CD4-positive, alpha-beta T cell (primary cell): Measurements from ENCODE around the gene KDM8. TPM values are rescaled to one million over a fixed set of nuclear protein-coding genes. Genes with fewer than 3 reads are reported as not detected.

ENCODE experiments used
- ATAC-seq: fragments of 200-7000 bp; cut with Tn5 transposase; one replicate; pipeline ENCODE4 v1.10.0; 2022; ENCODE audit warnings: mild to moderate bottlenecking; ENCODE audit not compliant: poor library complexity
- CTCF ChIA-PET: fragments of 350-600 bp; sonication (Branson Sonifier 250); formaldehyde crosslinking; loops from one replicate; lab custom pipeline; 2021; ENCODE audit warnings: antibody characterized with exemption, inconsistent platforms; lab: Charles Lee
- POLR2A ChIA-PET: fragments of 350-600 bp; sonication (Branson Sonifier 250); formaldehyde crosslinking; loops from one replicate; lab custom pipeline; 2021; ENCODE audit warnings: antibody characterized with exemption, inconsistent platforms; lab: Charles Lee
- DNase-seq, 14 experiments: peaks; one replicate each; pipeline ENCODE4 v3.0.0-alpha.2; 2013 to 2020; ENCODE audit warnings: mixed read lengths in 2 of 14
- H3K27ac ChIP-seq, 2 donors: one replicate each; pipeline versions ENCODE4 v1.5.1 to v1.7.0; 2013; ENCODE audit warnings: low read length in 2 of 2, low read depth in 1 of 2, mild to moderate bottlenecking in 1 of 2
- H3K27me3 ChIP-seq, 2 experiments: 1 replicate in 1 of 2; 2 replicates in 1 of 2; pipeline versions ENCODE4 v1.6.1 to v1.7.0; 2013; ENCODE audit warnings: low read length in 2 of 2, control low read depth in 1 of 2, mild to moderate bottlenecking in 1 of 2, moderate library complexity in 1 of 2; ENCODE audit not compliant: insufficient read depth in 2 of 2, control insufficient read depth in 1 of 2
- H3K36me3 ChIP-seq: one replicate; pipeline ENCODE4 v1.6.1; 2013; ENCODE audit warnings: low read length, control low read depth; ENCODE audit not compliant: insufficient read depth
- H3K4me1 ChIP-seq: one replicate; pipeline ENCODE4 v1.6.1; 2013; ENCODE audit warnings: low read length, control low read depth; ENCODE audit not compliant: insufficient read depth
- H3K4me3 ChIP-seq: one replicate; pipeline ENCODE4 v1.5.1; 2013; ENCODE audit warnings: mild to moderate bottlenecking, low read length, moderate library complexity
- H3K9me3 ChIP-seq, 2 experiments: 1 replicate in 1 of 2; 2 replicates in 1 of 2; pipeline versions ENCODE4 v1.6.1 to v1.7.0; 2013; ENCODE audit warnings: low read length in 2 of 2, mild to moderate bottlenecking in 2 of 2, control low read depth in 1 of 2, moderate library complexity in 1 of 2; ENCODE audit not compliant: control insufficient read depth in 1 of 2, insufficient read depth in 1 of 2
- H3K27ac Mint-ChIP-seq: one replicate; pipeline ENCODE4 v1.8.0; 2020; ENCODE audit warnings: mixed read lengths
- H3K27me3 Mint-ChIP-seq: one replicate; pipeline ENCODE4 v1.8.0; 2021; ENCODE audit warnings: mixed read lengths
- H3K36me3 Mint-ChIP-seq: one replicate; pipeline ENCODE4 v1.8.0; 2021; ENCODE audit warnings: low read depth, mixed read lengths
- H3K4me1 Mint-ChIP-seq: one replicate; pipeline ENCODE4 v1.8.0; 2021; ENCODE audit warnings: low read depth, mixed read lengths
- H3K4me3 Mint-ChIP-seq: one replicate; pipeline ENCODE4 v1.8.0; 2020; ENCODE audit warnings: mild to moderate bottlenecking, mixed read lengths
- H3K9me3 Mint-ChIP-seq: one replicate; pipeline ENCODE4 v1.8.0; 2020; ENCODE audit warnings: mixed read lengths
- CTCF ChIP-seq: fragments of 200-600 bp; IDR thresholded peaks from one replicate; pipeline ENCODE4 v1.8.0; 2022; ENCODE audit warnings: antibody characterized with exemption, mild to moderate bottlenecking
- intact Hi-C, 2 experiments: fragments of 100-400 bp; cut with DNase I in 1 of 2; cut with micrococcal nuclease in 1 of 2; formaldehyde crosslinking; loops; one replicate each; pipeline versions ENCODE4 v1.15.1 to v1.9.0; 2023 to 2025; cut with DNase I, micrococcal nuclease
- total RNA-seq, 174 experiments: library from RNA in 2 of 174; stranded (reverse) in 2 of 174; gene quantifications; one replicate each; pipeline ENCODE4 v1.2.3 and lab custom pipeline; 2021 to 2026

KDM8 gene
- total RNA-seq, 2 experiments from 2014 or later: 15.1 to 17.3 TPM

- Histone ChIP-seq H3K4me3 (no peak overlapping the region), H3K27me3 (no peaks in the 10 kb centered on the region), H3K36me3 (peaks cover 70% of the 10 kb centered on the region), H3K9me3 (no peaks in the 10 kb centered on the region), H3K4me1 (peaks cover 10% of the 10 kb centered on the region), H3K27ac (no peak overlapping the region)
- no peaks in the 10 kb centered on the region for H3K27me3 Mint-ChIP-seq
- H3K27ac Mint-ChIP-seq: no peak overlapping the region
- CTCF ChIA-PET: interaction anchor here (1.2 kb wide), 1 partner anchor 15 kb away, joined by 3 read pairs; no protein-coding TSS in a partner anchor
- H3K4me3 Mint-ChIP-seq: no peak overlapping the region
- intact Hi-C loops: no loop called here
- POLR2A ChIA-PET: interaction anchor here (1.2 kb wide), 1 partner anchor 16 kb away, joined by 3 read pairs; no protein-coding TSS in a partner anchor
- DNase-seq (no peak), ATAC-seq (no peak)
- no peak for TF ChIP-seq CTCF
- H3K4me1 Mint-ChIP-seq: peaks cover 10% of the 10 kb centered on the region
- H3K36me3 Mint-ChIP-seq: peaks cover 63% of the 10 kb centered on the region
- no peaks in the 10 kb centered on the region for H3K9me3 Mint-ChIP-seq
Observed at GRCh38 chr16:27215660-27216059, 12.3 kb downstream of the KDM8 start.

- Mint-ChIP-seq H3K4me3 (no peak overlapping the region), H3K36me3 (peaks cover 59% of the 10 kb centered on the region), H3K27ac (no peak overlapping the region), H3K9me3 (no peaks in the 10 kb centered on the region), H3K4me1 (peaks cover 10% of the 10 kb centered on the region), H3K27me3 (no peaks in the 10 kb centered on the region)
- Histone ChIP-seq H3K9me3 (no peaks in the 10 kb centered on the region), H3K36me3 (peaks cover 63% of the 10 kb centered on the region), H3K27ac (no peak overlapping the region), H3K27me3 (no peaks in the 10 kb centered on the region), H3K4me1 (peaks cover 3% of the 10 kb centered on the region), H3K4me3 (no peak overlapping the region)
- ChIA-PET POLR2A (no interaction called here), CTCF (no interaction called here)
- ATAC-seq (no peak), DNase-seq (no peak)
- intact Hi-C loops: no loop called here
- TF ChIP-seq CTCF: no peak
Observed at GRCh38 chr16:27216297-27216885, 13.1 kb downstream of the KDM8 start.

GRCh38 chr16:27217256-27217655 lies 13.9 kb downstream of the KDM8 start:
- Mint-ChIP-seq H3K27me3 (no peaks in the 10 kb centered on the region), H3K4me1 (peaks cover 5% of the 10 kb centered on the region), H3K4me3 (no peak overlapping the region), H3K27ac (no peak overlapping the region), H3K9me3 (no peaks in the 10 kb centered on the region), H3K36me3 (peaks cover 54% of the 10 kb centered on the region)
- no peak for TF ChIP-seq CTCF
- ATAC-seq: no peak
- Histone ChIP-seq H3K27me3 (no peaks in the 10 kb centered on the region), H3K36me3 (peaks cover 57% of the 10 kb centered on the region), H3K4me3 (no peak overlapping the region), H3K4me1 (peaks cover 3% of the 10 kb centered on the region), H3K9me3 (no peaks in the 10 kb centered on the region), H3K27ac (no peak overlapping the region)
- intact Hi-C loops: no loop called here
- ChIA-PET POLR2A (interaction anchor here (0.8 kb wide), 1 partner anchor 14 kb away, joined by 3 read pairs; no protein-coding TSS in a partner anchor), CTCF (no interaction called here)
- no peak for DNase-seq
